Activated B cell treated with CpG ODN at 0.5 μM for 24 hours (primary cell): ENCODE measurements around the gene AMBRA1. TPM values are rescaled to one million over a fixed set of nuclear protein-coding genes. Genes with fewer than 3 reads are reported as not detected.

ENCODE experiments used
- ATAC-seq: fragments of 200-7000 bp; cut with Tn5 transposase; one replicate; pipeline ENCODE4 v1.10.0; 2021; ENCODE audit warnings: low read depth, mild to moderate bottlenecking, moderate library complexity
- CTCF ChIA-PET: fragments of 350-600 bp; sonication (Branson Sonifier 250); formaldehyde crosslinking; loops from one replicate; lab custom pipeline; 2021; ENCODE audit warnings: antibody characterized with exemption; lab: Charles Lee
- POLR2A ChIA-PET: fragments of 350-600 bp; sonication (Branson Sonifier 250); formaldehyde crosslinking; loops from one replicate; lab custom pipeline; 2021; ENCODE audit warnings: antibody characterized with exemption; lab: Charles Lee
- DNase-seq: peaks from one replicate; pipeline ENCODE4 v3.0.0; 2022
- H3K27ac Mint-ChIP-seq: one replicate; pipeline ENCODE4 v1.8.0; 2020; ENCODE audit warnings: mixed read lengths
- H3K27me3 Mint-ChIP-seq: one replicate; pipeline ENCODE4 v1.8.0; 2021; ENCODE audit warnings: mixed read lengths
- H3K36me3 Mint-ChIP-seq: one replicate; pipeline ENCODE4 v1.8.0; 2021; ENCODE audit warnings: low read depth, mixed read lengths
- H3K4me1 Mint-ChIP-seq: one replicate; pipeline ENCODE4 v1.8.0; 2021; ENCODE audit warnings: mixed read lengths
- H3K4me3 Mint-ChIP-seq: one replicate; pipeline ENCODE4 v1.8.0; 2020; ENCODE audit warnings: mild to moderate bottlenecking, mixed read lengths
- H3K9me3 Mint-ChIP-seq: one replicate; pipeline ENCODE4 v1.8.0; 2020; ENCODE audit warnings: mixed read lengths
- intact Hi-C: fragments of 100-400 bp; cut with micrococcal nuclease; formaldehyde crosslinking; loops from one replicate; pipeline ENCODE4 v1.15.1; 2024
- total RNA-seq: library from RNA; stranded (reverse); gene quantifications from 2 replicates; pipeline ENCODE4 v1.2.3, GENCODE V29; 2022
- TF ChIP-seq, protein P1 (sequence below): fragments of 200-600 bp; IDR thresholded peaks from one replicate; pipeline ENCODE4 v1.8.0; 2022; ENCODE audit warnings: antibody characterized with exemption, mild to moderate bottlenecking

The AMBRA1 gene
- total RNA-seq, 1 donor from 2014 or later: 39.1 TPM

DNA sequence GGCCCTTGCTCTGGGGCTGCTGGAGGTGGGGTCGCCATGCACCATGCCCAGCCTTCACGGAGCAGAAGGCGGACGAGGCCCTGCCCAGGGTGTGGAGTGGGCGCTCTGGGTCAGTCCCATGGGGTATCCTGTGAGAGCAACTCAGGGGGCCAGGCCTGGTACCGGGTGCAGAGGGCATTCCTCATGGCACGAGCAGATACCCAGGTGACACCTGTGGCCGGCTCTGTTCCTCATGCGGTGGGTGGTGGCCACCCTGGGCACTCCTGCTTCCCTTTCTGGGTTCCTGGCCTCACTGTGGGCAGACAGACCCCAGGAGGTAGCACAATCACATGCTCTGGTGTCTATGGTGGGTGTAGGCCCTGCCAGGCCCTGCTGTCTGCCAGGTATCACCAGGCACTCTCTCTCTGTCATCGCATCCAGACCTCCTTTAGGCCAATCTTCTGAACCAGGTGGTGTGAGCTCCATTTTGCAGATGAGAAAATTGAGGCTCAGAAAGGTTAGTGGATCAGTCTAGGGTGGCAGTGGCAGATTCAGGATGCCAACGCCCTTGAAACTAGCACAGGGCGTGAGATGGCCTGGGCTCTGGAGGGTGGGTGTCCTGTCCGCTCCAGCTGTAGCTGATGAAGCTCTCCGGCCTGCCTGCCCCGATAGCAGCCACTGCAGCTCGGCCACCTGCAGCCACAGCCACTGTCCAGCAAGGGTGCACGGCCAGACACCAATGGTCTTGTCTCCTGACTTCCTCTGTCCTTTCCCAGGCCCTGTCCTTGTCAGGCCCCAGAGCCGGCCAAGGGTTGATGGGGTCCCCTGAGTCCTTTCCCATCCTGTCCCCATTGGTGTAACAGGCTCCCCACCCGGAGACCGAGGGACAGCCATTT lies 231.4 kb downstream of the AMBRA1 start:
- peaks cover 29% of the 10 kb centered on the region for H3K4me1 Mint-ChIP-seq
- intact Hi-C loops: no loop called here
- CTCF ChIA-PET: no interaction called here

GRCh38 chr11:46361283-46362155 lies 232.3 kb downstream of the AMBRA1 start:
- POLR2A ChIA-PET: interaction anchor here (0.5 to 1.9 kb wide), 4 partner anchors 9 to 515 kb away, joined by 3 to 5 read pairs (median 4); no protein-coding TSS in a partner anchor
- DNase-seq (no peak), ATAC-seq (peak; percentile 97)
- TF ChIP-seq, protein P1, sequence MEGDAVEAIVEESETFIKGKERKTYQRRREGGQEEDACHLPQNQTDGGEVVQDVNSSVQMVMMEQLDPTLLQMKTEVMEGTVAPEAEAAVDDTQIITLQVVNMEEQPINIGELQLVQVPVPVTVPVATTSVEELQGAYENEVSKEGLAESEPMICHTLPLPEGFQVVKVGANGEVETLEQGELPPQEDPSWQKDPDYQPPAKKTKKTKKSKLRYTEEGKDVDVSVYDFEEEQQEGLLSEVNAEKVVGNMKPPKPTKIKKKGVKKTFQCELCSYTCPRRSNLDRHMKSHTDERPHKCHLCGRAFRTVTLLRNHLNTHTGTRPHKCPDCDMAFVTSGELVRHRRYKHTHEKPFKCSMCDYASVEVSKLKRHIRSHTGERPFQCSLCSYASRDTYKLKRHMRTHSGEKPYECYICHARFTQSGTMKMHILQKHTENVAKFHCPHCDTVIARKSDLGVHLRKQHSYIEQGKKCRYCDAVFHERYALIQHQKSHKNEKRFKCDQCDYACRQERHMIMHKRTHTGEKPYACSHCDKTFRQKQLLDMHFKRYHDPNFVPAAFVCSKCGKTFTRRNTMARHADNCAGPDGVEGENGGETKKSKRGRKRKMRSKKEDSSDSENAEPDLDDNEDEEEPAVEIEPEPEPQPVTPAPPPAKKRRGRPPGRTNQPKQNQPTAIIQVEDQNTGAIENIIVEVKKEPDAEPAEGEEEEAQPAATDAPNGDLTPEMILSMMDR: no peak
- Mint-ChIP-seq H3K4me3 (peak overlapping the region; percentile 80), H3K9me3 (no peaks in the 10 kb centered on the region), H3K27ac (peak overlapping the region; percentile 47), H3K4me1 (peaks cover 25% of the 10 kb centered on the region), H3K36me3 (peaks cover 4% of the 10 kb centered on the region), H3K27me3 (no peaks in the 10 kb centered on the region)
- CTCF ChIA-PET: interaction anchor here (0.8 kb wide), 1 partner anchor 9 kb away, joined by 3 read pairs; no protein-coding TSS in a partner anchor
- intact Hi-C loops: no loop called here

More for the DNA sequence above, 231.4 kb downstream of the AMBRA1 start:
- ATAC-seq: no peak
- no peak overlapping the region for H3K27ac Mint-ChIP-seq
- DNase-seq: no peak
- no peaks in the 10 kb centered on the region for H3K27me3 Mint-ChIP-seq
- no peaks in the 10 kb centered on the region for H3K36me3 Mint-ChIP-seq
- POLR2A ChIA-PET: interaction anchor here (1.9 kb wide), 1 partner anchor 10 kb away, joined by 5 read pairs; no protein-coding TSS in a partner anchor
- no peak overlapping the region for H3K4me3 Mint-ChIP-seq
- no peaks in the 10 kb centered on the region for H3K9me3 Mint-ChIP-seq
- TF ChIP-seq, protein P1: no peak

GRCh38 chr11:46360878-46361277 lies 232.9 kb downstream of the AMBRA1 start:
- no peak for DNase-seq
- peaks cover 8% of the 10 kb centered on the region for H3K36me3 Mint-ChIP-seq
- ChIA-PET POLR2A (interaction anchor here (0.5 to 1.9 kb wide), 4 partner anchors 9 to 514 kb away, joined by 3 to 5 read pairs (median 4); no protein-coding TSS in a partner anchor), CTCF (no interaction called here)
- no peaks in the 10 kb centered on the region for H3K9me3 Mint-ChIP-seq
- peak overlapping the region; percentile 47 for H3K27ac Mint-ChIP-seq
- H3K4me1 Mint-ChIP-seq: peaks cover 27% of the 10 kb centered on the region
- intact Hi-C loops: no loop called here
- TF ChIP-seq, protein P1: no peak
- peak overlapping the region; percentile 80 for H3K4me3 Mint-ChIP-seq
- no peaks in the 10 kb centered on the region for H3K27me3 Mint-ChIP-seq
- ATAC-seq: no peak

GRCh38 chr11:46359953-46360352 lies 233.9 kb downstream of the AMBRA1 start:
- ATAC-seq: no peak
- intact Hi-C loops: no loop called here
- no peak for DNase-seq
- TF ChIP-seq, protein P1: no peak
- no peaks in the 10 kb centered on the region for H3K9me3 Mint-ChIP-seq
- POLR2A ChIA-PET: interaction anchor here (0.6 to 1.9 kb wide), 2 partner anchors 8 to 36 kb away, joined by 3 to 5 read pairs; no protein-coding TSS in a partner anchor
- CTCF ChIA-PET: no interaction called here
- H3K27ac Mint-ChIP-seq: no peak overlapping the region
- H3K27me3 Mint-ChIP-seq: no peaks in the 10 kb centered on the region
- H3K4me1 Mint-ChIP-seq: peaks cover 27% of the 10 kb centered on the region
- H3K4me3 Mint-ChIP-seq: no peak overlapping the region
- H3K36me3 Mint-ChIP-seq: peaks cover 8% of the 10 kb centered on the region
